ENCODE measurements around the gene AP1G1. TPM values are rescaled to one million over a fixed set of nuclear protein-coding genes. Genes with fewer than 3 reads are reported as not detected.

Gene AP1G1
- polyA plus RNA-seq, 1 donor (not counting 4 experiments of a cell fraction or from before 2014, with no cell fraction given), result 62.5 TPM

GRCh38 chr16:71780521-71781089 lies 28.0 kb downstream of the AP1G1 start:
- no peaks in the 10 kb centered on the region for H3K9me3 ChIP-seq (ENCODE audit: control insufficient read depth, low read depth, low read length)
- no peak overlapping the region for H3K4me2 ChIP-seq (ENCODE audit: control insufficient read depth, extremely low read depth, insufficient read depth, low read depth, low read length)
- TF ChIP-seq, protein P1, sequence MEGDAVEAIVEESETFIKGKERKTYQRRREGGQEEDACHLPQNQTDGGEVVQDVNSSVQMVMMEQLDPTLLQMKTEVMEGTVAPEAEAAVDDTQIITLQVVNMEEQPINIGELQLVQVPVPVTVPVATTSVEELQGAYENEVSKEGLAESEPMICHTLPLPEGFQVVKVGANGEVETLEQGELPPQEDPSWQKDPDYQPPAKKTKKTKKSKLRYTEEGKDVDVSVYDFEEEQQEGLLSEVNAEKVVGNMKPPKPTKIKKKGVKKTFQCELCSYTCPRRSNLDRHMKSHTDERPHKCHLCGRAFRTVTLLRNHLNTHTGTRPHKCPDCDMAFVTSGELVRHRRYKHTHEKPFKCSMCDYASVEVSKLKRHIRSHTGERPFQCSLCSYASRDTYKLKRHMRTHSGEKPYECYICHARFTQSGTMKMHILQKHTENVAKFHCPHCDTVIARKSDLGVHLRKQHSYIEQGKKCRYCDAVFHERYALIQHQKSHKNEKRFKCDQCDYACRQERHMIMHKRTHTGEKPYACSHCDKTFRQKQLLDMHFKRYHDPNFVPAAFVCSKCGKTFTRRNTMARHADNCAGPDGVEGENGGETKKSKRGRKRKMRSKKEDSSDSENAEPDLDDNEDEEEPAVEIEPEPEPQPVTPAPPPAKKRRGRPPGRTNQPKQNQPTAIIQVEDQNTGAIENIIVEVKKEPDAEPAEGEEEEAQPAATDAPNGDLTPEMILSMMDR (optimal IDR thresholded peaks at IDR 0.05 in 1 of 3, IDR thresholded peaks at IDR 0.05 in 1 of 3, conservative IDR thresholded peaks at IDR 0.05 in 1 of 3; ENCODE audit: extremely low read depth in 1 of 3, insufficient read depth in 2 of 3, low read length in 3 of 3), result no peak
- no peak for TF ChIP-seq EZH2 (IDR thresholded peaks at IDR 0.05; ENCODE audit: low read length)
- no peak overlapping the region for H2AFZ ChIP-seq (ENCODE audit: control insufficient read depth, low read length)
- H3K27ac ChIP-seq (ENCODE audit: control insufficient read depth, insufficient read depth, low read length), result no peak overlapping the region
- H4K20me1 ChIP-seq (ENCODE audit: control insufficient read depth, extremely low read depth, insufficient read depth, low read length), result no peaks in the 10 kb centered on the region
- DNase-seq (ENCODE audit: low read depth, low spot score) (no peak), FAIRE-seq (no peak)
- no peak overlapping the region for H3K4me3 ChIP-seq (ENCODE audit: control insufficient read depth in 2 of 3, extremely low read depth in 1 of 3, insufficient read depth in 2 of 3, low read depth in 1 of 3, low read length in 3 of 3)
- no peaks in the 10 kb centered on the region for H3K9me1 ChIP-seq (ENCODE audit: control insufficient read depth, extremely low read depth, insufficient read depth, low read length)
- no peak overlapping the region for H3K9ac ChIP-seq (ENCODE audit: control insufficient read depth, extremely low read depth, insufficient read depth, low read length)
- dilution Hi-C loops (cut with MboI; ENCODE audit: extremely low pct_ligation_motif_present, low sequenced_read_pairs), result no loop called here
- peaks cover 2 to 6% of the 10 kb centered on the region in 2 experiments for H3K36me3 ChIP-seq (ENCODE audit: control insufficient read depth in 2 of 2, extremely low read depth in 1 of 2, insufficient read depth in 2 of 2, low read length in 2 of 2)
- H3K79me2 ChIP-seq (ENCODE audit: control insufficient read depth, insufficient read depth, low read length), result peaks cover 72% of the 10 kb centered on the region
- H3K27me3 ChIP-seq (ENCODE audit: control insufficient read depth, extremely low read depth, insufficient read depth, low read length), result no peaks in the 10 kb centered on the region
- peaks cover 8% of the 10 kb centered on the region for H3K4me1 ChIP-seq (ENCODE audit: control insufficient read depth, extremely low read depth, insufficient read depth, low read length)

DNA sequence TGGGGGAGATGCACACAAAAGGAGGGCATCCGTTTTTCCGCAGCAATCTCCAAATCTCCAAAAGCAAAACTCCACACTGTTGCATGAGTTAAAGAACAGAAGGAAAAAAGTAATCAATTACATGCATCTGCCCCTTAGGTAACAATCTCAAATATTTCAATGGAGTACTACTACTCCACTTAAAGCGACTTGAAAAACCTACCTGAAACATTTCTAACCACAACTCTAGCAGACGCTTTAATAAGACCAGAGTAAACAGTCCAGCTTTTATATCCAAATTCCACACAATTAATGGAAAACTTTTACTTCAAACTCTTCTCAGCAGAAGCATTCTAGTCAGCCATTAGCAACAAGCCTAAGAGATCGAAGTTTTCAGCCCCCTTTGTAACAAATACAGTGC lies 29.9 kb downstream of the AP1G1 start:
- Histone ChIP-seq H3K9me3 (ENCODE audit: control insufficient read depth, low read depth, low read length) (no peaks in the 10 kb centered on the region), H3K4me2 (ENCODE audit: control insufficient read depth, extremely low read depth, insufficient read depth, low read depth, low read length) (no peak overlapping the region), H3K79me2 (ENCODE audit: control insufficient read depth, insufficient read depth, low read length) (peaks cover 68% of the 10 kb centered on the region), H3K36me3 (ENCODE audit: control insufficient read depth in 2 of 2, extremely low read depth in 1 of 2, insufficient read depth in 2 of 2, low read length in 2 of 2) (peaks cover 2 to 7% of the 10 kb centered on the region in 2 experiments), H3K9me1 (ENCODE audit: control insufficient read depth, extremely low read depth, insufficient read depth, low read length) (no peaks in the 10 kb centered on the region), H3K9ac (ENCODE audit: control insufficient read depth, extremely low read depth, insufficient read depth, low read length) (no peak overlapping the region), H3K4me3 (ENCODE audit: control insufficient read depth in 2 of 3, extremely low read depth in 1 of 3, insufficient read depth in 2 of 3, low read depth in 1 of 3, low read length in 3 of 3) (no peak overlapping the region), H4K20me1 (ENCODE audit: control insufficient read depth, extremely low read depth, insufficient read depth, low read length) (no peaks in the 10 kb centered on the region), H3K4me1 (ENCODE audit: control insufficient read depth, extremely low read depth, insufficient read depth, low read length) (peaks cover 8% of the 10 kb centered on the region), H2AFZ (ENCODE audit: control insufficient read depth, low read length) (no peak overlapping the region), H3K27me3 (ENCODE audit: control insufficient read depth, extremely low read depth, insufficient read depth, low read length) (no peaks in the 10 kb centered on the region), H3K27ac (ENCODE audit: control insufficient read depth, insufficient read depth, low read length) (no peak overlapping the region)
- no peak for DNase-seq (ENCODE audit: low read depth, low spot score)
- dilution Hi-C loops (cut with MboI; ENCODE audit: extremely low pct_ligation_motif_present, low sequenced_read_pairs), result no loop called here
- no peak for FAIRE-seq
- TF ChIP-seq EZH2 (IDR thresholded peaks at IDR 0.05; ENCODE audit: low read length), result no peak
- TF ChIP-seq, protein P1 (optimal IDR thresholded peaks at IDR 0.05 in 1 of 3, IDR thresholded peaks at IDR 0.05 in 1 of 3, conservative IDR thresholded peaks at IDR 0.05 in 1 of 3; ENCODE audit: extremely low read depth in 1 of 3, insufficient read depth in 2 of 3, low read length in 3 of 3), result no peak

All from keratinocyte (primary cell).